ENCODE results near the gene ZNF540. TPM values are rescaled to one million over a fixed set of nuclear protein-coding genes. Genes with fewer than 3 reads are reported as not detected.

Gene ZNF540
- total and polyA plus RNA-seq, 2 of the 4 experiments (the other 2 are of a cell fraction): 0.34 to 0.54 TPM

- 4% methylated on average over 4 of the region's 5 CpGs; no CpG with 5 or more reads in 1 of the 2 experiments for WGBS, 2 experiments (ENCODE audit: extremely low coverage in 2 of 2, insufficient read length in 1 of 2)
- no peak overlapping the region for H4K5ac ChIP-seq (ENCODE audit: low read depth, low read length)
- no peaks in the 10 kb centered on the region for H3K9me1 ChIP-seq (ENCODE audit: insufficient read depth, low read length)
- H3K27ac ChIP-seq (ENCODE audit: insufficient read depth, low read length): no peak overlapping the region
- peak overlapping the region; percentile 89 for H3K4me3 ChIP-seq (ENCODE audit: insufficient read depth, low read depth, low read length)
- peak overlapping the region; percentile 44 for H2BK5ac ChIP-seq (ENCODE audit: low read depth, low read length, poor library complexity, severe bottlenecking)
- H3K9me3 ChIP-seq (ENCODE audit: control insufficient read depth, insufficient read depth, low read length): peaks cover 6% of the 10 kb centered on the region; the same call in 1 of the 2 replicates
- no peak overlapping the region; a peak in 1 of 4 replicates for H4K8ac ChIP-seq (ENCODE audit: low read depth in 2 of 2, low read length in 2 of 2)
- DNase-seq: no peak
- TF ChIP-seq RAD21 (IDR thresholded peaks at IDR 0.05; ENCODE audit: low read length) (no peak), RCOR1 (IDR thresholded peaks at IDR 0.05; ENCODE audit: insufficient replicate concordance, low read length) (no peak), MAZ (IDR thresholded peaks at IDR 0.05; ENCODE audit: borderline replicate concordance, low read depth, low read length) (no peak), FOS (IDR thresholded peaks at IDR 0.05; ENCODE audit: low read depth, low read length) (no peak), CEBPB (IDR thresholded peaks at IDR 0.05; ENCODE audit: low read depth, low read length) (no peak), RFX5 (IDR thresholded peaks at IDR 0.05; ENCODE audit: low read depth, low read length) (no peak), NFE2L2 (IDR thresholded peaks at IDR 0.05; ENCODE audit: low read depth, low read length) (no peak), SMC3 (IDR thresholded peaks at IDR 0.05; ENCODE audit: low read depth, low read length) (no peak), CHD1 (IDR thresholded peaks at IDR 0.05; ENCODE audit: low read depth, low read length) (no peak), MAFK (IDR thresholded peaks at IDR 0.05; ENCODE audit: low read depth, low read length) (no peak)
- TF ChIP-seq, protein P1, sequence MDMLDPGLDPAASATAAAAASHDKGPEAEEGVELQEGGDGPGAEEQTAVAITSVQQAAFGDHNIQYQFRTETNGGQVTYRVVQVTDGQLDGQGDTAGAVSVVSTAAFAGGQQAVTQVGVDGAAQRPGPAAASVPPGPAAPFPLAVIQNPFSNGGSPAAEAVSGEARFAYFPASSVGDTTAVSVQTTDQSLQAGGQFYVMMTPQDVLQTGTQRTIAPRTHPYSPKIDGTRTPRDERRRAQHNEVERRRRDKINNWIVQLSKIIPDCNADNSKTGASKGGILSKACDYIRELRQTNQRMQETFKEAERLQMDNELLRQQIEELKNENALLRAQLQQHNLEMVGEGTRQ (IDR thresholded peaks at IDR 0.05; ENCODE audit: low read depth, low read length): no peak
- TF ChIP-seq, protein P2, sequence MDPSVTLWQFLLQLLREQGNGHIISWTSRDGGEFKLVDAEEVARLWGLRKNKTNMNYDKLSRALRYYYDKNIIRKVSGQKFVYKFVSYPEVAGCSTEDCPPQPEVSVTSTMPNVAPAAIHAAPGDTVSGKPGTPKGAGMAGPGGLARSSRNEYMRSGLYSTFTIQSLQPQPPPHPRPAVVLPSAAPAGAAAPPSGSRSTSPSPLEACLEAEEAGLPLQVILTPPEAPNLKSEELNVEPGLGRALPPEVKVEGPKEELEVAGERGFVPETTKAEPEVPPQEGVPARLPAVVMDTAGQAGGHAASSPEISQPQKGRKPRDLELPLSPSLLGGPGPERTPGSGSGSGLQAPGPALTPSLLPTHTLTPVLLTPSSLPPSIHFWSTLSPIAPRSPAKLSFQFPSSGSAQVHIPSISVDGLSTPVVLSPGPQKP (IDR thresholded peaks at IDR 0.05; ENCODE audit: borderline replicate concordance, low read depth, low read length): no peak
- TF ChIP-seq, protein P3, sequence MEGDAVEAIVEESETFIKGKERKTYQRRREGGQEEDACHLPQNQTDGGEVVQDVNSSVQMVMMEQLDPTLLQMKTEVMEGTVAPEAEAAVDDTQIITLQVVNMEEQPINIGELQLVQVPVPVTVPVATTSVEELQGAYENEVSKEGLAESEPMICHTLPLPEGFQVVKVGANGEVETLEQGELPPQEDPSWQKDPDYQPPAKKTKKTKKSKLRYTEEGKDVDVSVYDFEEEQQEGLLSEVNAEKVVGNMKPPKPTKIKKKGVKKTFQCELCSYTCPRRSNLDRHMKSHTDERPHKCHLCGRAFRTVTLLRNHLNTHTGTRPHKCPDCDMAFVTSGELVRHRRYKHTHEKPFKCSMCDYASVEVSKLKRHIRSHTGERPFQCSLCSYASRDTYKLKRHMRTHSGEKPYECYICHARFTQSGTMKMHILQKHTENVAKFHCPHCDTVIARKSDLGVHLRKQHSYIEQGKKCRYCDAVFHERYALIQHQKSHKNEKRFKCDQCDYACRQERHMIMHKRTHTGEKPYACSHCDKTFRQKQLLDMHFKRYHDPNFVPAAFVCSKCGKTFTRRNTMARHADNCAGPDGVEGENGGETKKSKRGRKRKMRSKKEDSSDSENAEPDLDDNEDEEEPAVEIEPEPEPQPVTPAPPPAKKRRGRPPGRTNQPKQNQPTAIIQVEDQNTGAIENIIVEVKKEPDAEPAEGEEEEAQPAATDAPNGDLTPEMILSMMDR (conservative IDR thresholded peaks at IDR 0.05; ENCODE audit: low read depth, low read length): no peak
- BruUV-seq (replicated peaks): no TSS peak
- dilution Hi-C loops (cut with HindIII; ENCODE audit: low sequenced_read_pairs, unreplicated experiment): no loop called here
- H3K36me3 ChIP-seq (ENCODE audit: control insufficient read depth, insufficient read depth, low read length): peaks cover 5% of the 10 kb centered on the region; the same call in 1 of the 2 replicates
- no peak overlapping the region for H2AFZ ChIP-seq (replicated peaks; ENCODE audit: low read length, poor library complexity)
- peak overlapping the region; percentile 68 for H3K4me2 ChIP-seq (ENCODE audit: low read depth, low read length)
- POLR2A ChIA-PET (ENCODE audit: unreplicated experiment): no interaction called here
- H2AK5ac ChIP-seq (ENCODE audit: low read depth, low read length): no peak overlapping the region
- in situ Hi-C loops (cut with MboI; ENCODE audit: low sequenced_read_pairs): no loop called here
- no peak overlapping the region for H3K18ac ChIP-seq (ENCODE audit: low read depth, low read length)
- peaks cover 0 to 20% of the 10 kb centered on the region in 2 experiments; a peak in 2 of 4 replicates for H3K79me1 ChIP-seq (ENCODE audit: low read depth in 1 of 2, low read length in 2 of 2)
- H3K56ac ChIP-seq (ENCODE audit: extremely low read depth, insufficient read depth, low read length): peak overlapping the region; percentile 85; the same call in 1 of the 2 replicates
- H3K4ac ChIP-seq (ENCODE audit: low read depth, low read length): no peak overlapping the region
- peak overlapping the region; percentile 92 for H3K23ac ChIP-seq (ENCODE audit: low read depth, low read length)
- CTCF ChIA-PET: no interaction called here
- no peaks in the 10 kb centered on the region for H4K20me1 ChIP-seq (ENCODE audit: insufficient read depth, low read length)
- peak overlapping the region; percentile 90 for H3K14ac ChIP-seq (replicated peaks; ENCODE audit: low read depth, low read length)
- no peaks in the 10 kb centered on the region for H3K4me1 ChIP-seq (ENCODE audit: control insufficient read depth, insufficient read depth, low read length)
- no peak overlapping the region for H2AK9ac ChIP-seq (replicated peaks; ENCODE audit: low read depth, low read length, poor library complexity)
- no peak overlapping the region for H2BK120ac ChIP-seq (ENCODE audit: low read depth, low read length)
- H4K91ac ChIP-seq (ENCODE audit: insufficient read depth, low read depth, low read length): no peak overlapping the region
- H3K27me3 ChIP-seq (ENCODE audit: control insufficient read depth, insufficient read depth, low read length): no peaks in the 10 kb centered on the region
- H2BK20ac ChIP-seq (ENCODE audit: low read depth, low read length): no peak overlapping the region
- H2BK15ac ChIP-seq (ENCODE audit: low read depth, low read length): no peak overlapping the region
- H3K9ac ChIP-seq (ENCODE audit: low read depth, low read length): peak overlapping the region; percentile 75; the same call in 1 of the 2 replicates
- ATAC-seq (ENCODE audit: low read depth): no peak
- intact Hi-C loops (cut with micrococcal nuclease): loop anchor here (2.0 to 5.0 kb wide), 2 partner anchors 39 to 123 kb away; partner anchors contain the start of gene ZNF573
These were observed 59.4 kb downstream of the ZNF540 start for GRCh38 chr19:37654118-37654517.

All from IMR-90 (cell line).